K562 (cell line): ENCODE results near the gene PACRG.

Source experiments
- DPF2 ChIP-seq: fragments of 450-650 bp; IDR thresholded peaks from 2 replicates; pipeline ENCODE4 v1.6.1; 2016
- ETV1 ChIP-seq: fragments of 450-650 bp; conservative IDR thresholded peaks from 2 replicates; pipeline ENCODE4 v1.6.1; 2016; ENCODE audit warnings: missing genetic modification characterization, control low read depth, low read depth, missing compliant biosample characterization
- KDM4B ChIP-seq, 2 experiments: fragments of 450-650 bp in 1 of 2; sonication (generic) in 1 of 2; IDR thresholded peaks; 2 replicates each; pipeline ENCODE4 v1.6.1; 2016 to 2017; ENCODE audit warnings: borderline replicate concordance in 2 of 2, antibody characterized with exemption in 1 of 2, low read depth in 1 of 2, mild to moderate bottlenecking in 1 of 2
- MCM2 ChIP-seq: fragments of 450-650 bp; IDR thresholded peaks from 2 replicates; pipeline ENCODE4 v1.6.1; 2017; ENCODE audit warnings: low read depth, mild to moderate bottlenecking
- TAF1 ChIP-seq: IDR thresholded peaks from 2 replicates; pipeline ENCODE4 v1.6.1; 2011; ENCODE audit warnings: mild to moderate bottlenecking, low read length, moderate library complexity; ENCODE audit not compliant: insufficient read depth, control insufficient read depth, severe bottlenecking; ENCODE audit errors: extremely low read depth
- ZNF316 ChIP-seq: fragments of 450-650 bp; IDR thresholded peaks from 2 replicates; pipeline ENCODE4 v1.6.1; 2016
- TF ChIP-seq, protein P1 (sequence below): IDR thresholded peaks from 2 replicates; pipeline ENCODE4 v1.6.1; 2016; ENCODE audit warnings: missing genetic modification characterization, missing compliant biosample characterization
- TF ChIP-seq, protein P2 (sequence below): sonication (generic); formaldehyde crosslinking; IDR thresholded peaks from 2 replicates; pipeline ENCODE4 v1.8.0; 2022; ENCODE audit warnings: mild to moderate bottlenecking, low read depth, missing genetic modification reagents

DNA sequence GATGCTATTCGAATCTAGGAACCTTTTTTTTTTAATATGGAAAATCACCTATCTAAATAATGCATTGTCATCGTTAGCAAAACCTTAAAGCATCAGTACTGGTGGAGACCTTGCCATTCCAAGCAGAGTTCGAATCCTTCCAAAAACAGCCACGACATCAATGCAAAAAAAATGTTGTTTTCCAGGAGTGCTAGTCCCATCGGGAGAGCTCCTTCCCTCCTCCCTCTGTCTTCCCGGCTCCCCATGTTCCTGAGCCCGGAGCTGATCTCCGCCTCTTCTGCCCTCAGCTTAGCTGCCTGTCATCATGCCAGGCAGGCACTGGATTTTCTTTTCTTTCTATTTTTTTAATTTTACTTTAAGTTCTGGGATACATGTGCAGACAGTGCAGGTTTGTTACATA lies 533.1 kb downstream of the PACRG start:
- TF ChIP-seq ETV1 = no peak
- TF ChIP-seq, protein P1, sequence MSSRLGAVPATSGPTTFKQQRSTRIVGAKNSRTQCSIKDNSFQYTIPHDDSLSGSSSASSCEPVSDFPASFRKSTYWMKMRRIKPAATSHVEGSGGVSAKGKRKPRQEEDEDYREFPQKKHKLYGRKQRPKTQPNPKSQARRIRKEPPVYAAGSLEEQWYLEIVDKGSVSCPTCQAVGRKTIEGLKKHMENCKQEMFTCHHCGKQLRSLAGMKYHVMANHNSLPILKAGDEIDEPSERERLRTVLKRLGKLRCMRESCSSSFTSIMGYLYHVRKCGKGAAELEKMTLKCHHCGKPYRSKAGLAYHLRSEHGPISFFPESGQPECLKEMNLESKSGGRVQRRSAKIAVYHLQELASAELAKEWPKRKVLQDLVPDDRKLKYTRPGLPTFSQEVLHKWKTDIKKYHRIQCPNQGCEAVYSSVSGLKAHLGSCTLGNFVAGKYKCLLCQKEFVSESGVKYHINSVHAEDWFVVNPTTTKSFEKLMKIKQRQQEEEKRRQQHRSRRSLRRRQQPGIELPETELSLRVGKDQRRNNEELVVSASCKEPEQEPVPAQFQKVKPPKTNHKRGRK (tag) = no peak
- TF ChIP-seq KDM4B (IDR thresholded peaks at IDR 0.05; ENCODE audit: borderline replicate concordance in 2 of 2, low read depth in 1 of 2) = no peak
- TF ChIP-seq ZNF316 = no peak
- TF ChIP-seq, protein P2, sequence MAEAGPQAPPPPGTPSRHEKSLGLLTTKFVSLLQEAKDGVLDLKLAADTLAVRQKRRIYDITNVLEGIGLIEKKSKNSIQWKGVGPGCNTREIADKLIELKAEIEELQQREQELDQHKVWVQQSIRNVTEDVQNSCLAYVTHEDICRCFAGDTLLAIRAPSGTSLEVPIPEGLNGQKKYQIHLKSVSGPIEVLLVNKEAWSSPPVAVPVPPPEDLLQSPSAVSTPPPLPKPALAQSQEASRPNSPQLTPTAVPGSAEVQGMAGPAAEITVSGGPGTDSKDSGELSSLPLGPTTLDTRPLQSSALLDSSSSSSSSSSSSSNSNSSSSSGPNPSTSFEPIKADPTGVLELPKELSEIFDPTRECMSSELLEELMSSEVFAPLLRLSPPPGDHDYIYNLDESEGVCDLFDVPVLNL (CRISPR knock-in tag) = no peak
- no peak for TF ChIP-seq DPF2
- TF ChIP-seq TAF1 = no peak
- TF ChIP-seq MCM2 = no peak
